ENCODE results near the gene KMT2B. TPM values are rescaled to one million over a fixed set of nuclear protein-coding genes. Genes with fewer than 3 reads are reported as not detected.

The KMT2B gene
- polyA plus RNA-seq, 6 donors from 2014 or later, result 0.35 to 2.2 (median 0.76) TPM

GRCh38 chr19:35733180-35734125, 15.7 kb downstream of the KMT2B start:
- Mint-ChIP-seq H3K27ac (peak overlapping the region in 1 of 6 donors; percentile 88), H3K36me3 (peaks cover 0 to 49% of the 10 kb centered on the region in 2 donors), H3K9me3 (no peaks in the 10 kb centered on the region), H3K4me3 (peak overlapping the region in 1 of 8 donors; percentile 18), H3K27me3 (no peaks in the 10 kb centered on the region), H3K4me1 (peaks cover 34 to 42% (median 41%) of the 10 kb centered on the region in 3 donors)
- no peak for ATAC-seq (ENCODE audit: low read depth in 2 of 2)
- no peak for DNase-seq

- H3K9me3 Mint-ChIP-seq, result no peaks in the 10 kb centered on the region
- peaks cover 39 to 50% (median 46%) of the 10 kb centered on the region in 3 donors for H3K4me1 Mint-ChIP-seq
- DNase-seq, result no peak
- peak overlapping the region in 1 of 8 donors; percentile 29 for H3K4me3 Mint-ChIP-seq
- H3K27ac Mint-ChIP-seq, result peak overlapping the region in 3 of 6 donors; percentile 52 to 88 (median 88)
- H3K27me3 Mint-ChIP-seq, result no peaks in the 10 kb centered on the region
- H3K36me3 Mint-ChIP-seq, result peaks cover 0 to 49% of the 10 kb centered on the region in 2 donors
- no peak for ATAC-seq (ENCODE audit: low read depth in 2 of 2)
These were observed 16.5 kb downstream of the KMT2B start for GRCh38 chr19:35734273-35734672.

GRCh38 chr19:35734889-35735288, 17.1 kb downstream of the KMT2B start:
- no peaks in the 10 kb centered on the region for H3K9me3 Mint-ChIP-seq
- peaks cover 0 to 45% of the 10 kb centered on the region in 2 donors for H3K36me3 Mint-ChIP-seq
- peak overlapping the region in 2 of 8 donors; percentile 29 to 70 for H3K4me3 Mint-ChIP-seq
- peak overlapping the region in 3 of 6 donors; percentile 32 to 88 (median 56) for H3K27ac Mint-ChIP-seq
- no peaks in the 10 kb centered on the region for H3K27me3 Mint-ChIP-seq
- ATAC-seq (ENCODE audit: low read depth in 2 of 2), result no peak
- DNase-seq, result no peak
- peaks cover 44 to 56% (median 46%) of the 10 kb centered on the region in 3 donors for H3K4me1 Mint-ChIP-seq

- H3K27me3 Mint-ChIP-seq, result no peaks in the 10 kb centered on the region
- H3K27ac Mint-ChIP-seq, result peak overlapping the region in 5 of 6 donors; percentile 57 to 92 (median 73)
- no peaks in the 10 kb centered on the region for H3K9me3 Mint-ChIP-seq
- peaks cover 0 to 31% of the 10 kb centered on the region in 2 donors for H3K36me3 Mint-ChIP-seq
- no peak for DNase-seq
- peak overlapping the region in 4 of 8 donors; percentile 15 to 65 (median 30) for H3K4me3 Mint-ChIP-seq
- no peak for ATAC-seq (ENCODE audit: low read depth in 2 of 2)
- H3K4me1 Mint-ChIP-seq, result peaks cover 34 to 64% (median 46%) of the 10 kb centered on the region in 3 donors
These were observed 19.4 kb downstream of the KMT2B start for GRCh38 chr19:35736913-35737886.

- ATAC-seq (ENCODE audit: low read depth in 2 of 2) (no peak), DNase-seq (no peak)
- peaks cover 40 to 71% (median 56%) of the 10 kb centered on the region in 3 donors for H3K4me1 Mint-ChIP-seq
- no peaks in the 10 kb centered on the region for H3K27me3 Mint-ChIP-seq
- peaks cover 0 to 37% of the 10 kb centered on the region in 2 donors for H3K36me3 Mint-ChIP-seq
- H3K9me3 Mint-ChIP-seq, result no peaks in the 10 kb centered on the region
- peak overlapping the region in 7 of 8 donors; percentile 21 to 87 (median 63) for H3K4me3 Mint-ChIP-seq
- peak overlapping the region in 5 of 6 donors; percentile 15 to 88 (median 51) for H3K27ac Mint-ChIP-seq
These were observed 20.5 kb downstream of the KMT2B start for GRCh38 chr19:35738021-35738886.

GRCh38 chr19:35738887-35739229, 21.1 kb downstream of the KMT2B start:
- H3K27me3 Mint-ChIP-seq, result no peaks in the 10 kb centered on the region
- DNase-seq (no peak), ATAC-seq (ENCODE audit: low read depth in 2 of 2) (no peak)
- peak overlapping the region; percentile 21 to 94 (median 74) for H3K4me3 Mint-ChIP-seq
- H3K4me1 Mint-ChIP-seq, result peaks cover 39 to 73% (median 58%) of the 10 kb centered on the region in 3 donors
- H3K27ac Mint-ChIP-seq, result peak overlapping the region in 4 of 6 donors; percentile 15 to 88 (median 56)
- no peaks in the 10 kb centered on the region for H3K9me3 Mint-ChIP-seq
- peaks cover 0 to 35% of the 10 kb centered on the region in 2 donors for H3K36me3 Mint-ChIP-seq

- H3K9me3 Mint-ChIP-seq, result no peaks in the 10 kb centered on the region
- H3K4me3 Mint-ChIP-seq, result peak overlapping the region; percentile 85 to 98 (median 94)
- H3K4me1 Mint-ChIP-seq, result peaks cover 37 to 73% (median 60%) of the 10 kb centered on the region in 3 donors
- DNase-seq (no peak), ATAC-seq (ENCODE audit: low read depth in 2 of 2) (no peak)
- H3K27ac Mint-ChIP-seq, result peak overlapping the region in 2 of 6 donors; percentile 88 to 94
- H3K27me3 Mint-ChIP-seq, result no peaks in the 10 kb centered on the region
- H3K36me3 Mint-ChIP-seq, result peaks cover 0 to 29% of the 10 kb centered on the region in 2 donors
These were observed 21.7 kb downstream of the KMT2B start for GRCh38 chr19:35739275-35740107.

- peaks cover 37 to 68% (median 63%) of the 10 kb centered on the region in 3 donors for H3K4me1 Mint-ChIP-seq
- peak overlapping the region in 2 of 6 donors; percentile 94 to 98 for H3K27ac Mint-ChIP-seq
- H3K4me3 Mint-ChIP-seq, result peak overlapping the region; percentile 85 to 98 (median 94)
- no peaks in the 10 kb centered on the region for H3K9me3 Mint-ChIP-seq
- peak; percentile 3 to 6 for ATAC-seq (ENCODE audit: low read depth in 2 of 2)
- H3K36me3 Mint-ChIP-seq, result peaks cover 0 to 24% of the 10 kb centered on the region in 2 donors
- DNase-seq, result no peak
- H3K27me3 Mint-ChIP-seq, result no peaks in the 10 kb centered on the region
These were observed 22.3 kb downstream of the KMT2B start for GRCh38 chr19:35740108-35740422.

- H3K4me3 Mint-ChIP-seq, result peak overlapping the region; percentile 85 to 98 (median 94)
- peaks cover 0 to 2% (median 0%) of the 10 kb centered on the region in 7 donors for H3K9me3 Mint-ChIP-seq
- no peaks in the 10 kb centered on the region for H3K27me3 Mint-ChIP-seq
- H3K4me1 Mint-ChIP-seq, result peaks cover 35 to 67% (median 65%) of the 10 kb centered on the region in 3 donors
- H3K27ac Mint-ChIP-seq, result peak overlapping the region; percentile 61 to 98 (median 94)
- peaks cover 0 to 21% of the 10 kb centered on the region in 2 donors for H3K36me3 Mint-ChIP-seq
- DNase-seq (peak; percentile 92), ATAC-seq (ENCODE audit: low read depth in 2 of 2) (peak; percentile 61 to 64)
These were observed 22.8 kb downstream of the KMT2B start for GRCh38 chr19:35740423-35741202.

GRCh38 chr19:35741203-35741515, 23.4 kb downstream of the KMT2B start:
- peak overlapping the region; percentile 61 to 99 (median 96) for H3K27ac Mint-ChIP-seq
- H3K36me3 Mint-ChIP-seq, result peaks cover 0 to 15% of the 10 kb centered on the region in 2 donors
- ATAC-seq (ENCODE audit: low read depth in 2 of 2) (no peak), DNase-seq (no peak)
- H3K4me1 Mint-ChIP-seq, result peaks cover 38 to 72% (median 70%) of the 10 kb centered on the region in 3 donors
- H3K4me3 Mint-ChIP-seq, result peak overlapping the region; percentile 85 to 98 (median 95)
- H3K9me3 Mint-ChIP-seq, result peaks cover 0 to 2% (median 0%) of the 10 kb centered on the region in 7 donors
- no peaks in the 10 kb centered on the region for H3K27me3 Mint-ChIP-seq

- Mint-ChIP-seq H3K4me1 (peaks cover 33 to 70% (median 70%) of the 10 kb centered on the region in 3 donors), H3K4me3 (peak within 1 kb of the TSS; percentile 85 to 97 (median 94)), H3K9me3 (peaks cover 0 to 2% (median 0%) of the 10 kb centered on the region in 7 donors), H3K36me3 (peaks cover 0 to 8% of the 10 kb centered on the region in 2 donors), H3K27ac (peak within 1 kb of the TSS; percentile 98 to 99 (median 98)), H3K27me3 (no peaks in the 10 kb centered on the region)
- DNase-seq, result peak; percentile 85
- peak; percentile 27 to 32 for ATAC-seq (ENCODE audit: low read depth in 2 of 2)
These were observed 24.4 kb downstream of the KMT2B start, which contains the start of gene IGFLR1 for GRCh38 chr19:35742121-35742724. TSS of gene IGFLR1 (minus strand) at chr19:35742452. CDS start at chr19:35741180, 1,272 bp downstream.

All from naive B cell (primary cell).